ENCODE measurements around the gene CFAP74.
A peak's percentile ranks its signal among the peaks of the same experiment; 100 is the strongest.
"Not testable (repeated sequence)": the region's sequence is repeated elsewhere in the genome, so short reads cannot be mapped to it uniquely, and the experiment has no call there.

CFAP74 gene

DNA sequence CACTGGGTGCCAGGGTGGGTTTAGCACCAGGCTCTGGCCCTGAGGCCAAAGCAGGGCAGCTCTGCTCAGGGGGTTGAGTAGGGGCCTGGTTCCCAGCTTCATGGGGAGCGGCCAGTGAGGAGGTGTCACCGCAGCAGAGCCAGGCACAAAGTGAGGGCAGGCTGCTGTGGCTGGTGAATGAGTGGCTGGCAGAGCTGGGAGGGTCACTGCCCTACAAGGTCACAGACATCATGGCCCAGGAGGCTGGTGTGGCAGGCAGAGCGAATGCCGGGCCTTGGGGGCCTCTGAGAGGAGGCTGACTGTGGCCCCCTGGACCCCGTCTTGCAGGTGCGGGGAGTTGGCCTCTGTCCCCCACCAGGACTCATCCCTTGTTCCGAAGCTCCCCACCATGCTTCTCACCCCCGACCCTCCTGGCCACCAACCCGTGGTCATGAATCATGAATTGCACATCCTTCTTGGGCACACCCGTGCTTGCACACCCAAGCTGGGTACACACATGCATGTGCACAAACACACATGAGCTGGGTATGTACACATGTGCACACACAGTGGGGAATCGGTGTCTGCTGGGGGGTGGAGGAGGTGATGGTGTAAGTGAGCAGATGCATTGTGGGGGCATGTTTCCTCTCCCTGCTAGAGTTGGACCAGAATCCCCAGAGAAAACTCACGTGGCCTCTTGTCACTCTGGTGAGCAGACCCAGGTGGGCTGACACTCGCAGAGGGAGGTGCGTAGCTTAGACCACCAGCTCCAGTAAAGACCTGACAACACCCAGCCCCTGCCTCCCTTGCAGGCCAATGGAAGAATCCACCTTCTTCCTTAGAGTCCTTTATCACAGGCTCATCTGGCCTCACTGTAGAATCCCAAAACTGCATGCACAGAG lies 107.9 kb downstream of the CFAP74 start:
- peak; percentile 93 for DNase-seq (ENCODE audit: low spot score)

DNA sequence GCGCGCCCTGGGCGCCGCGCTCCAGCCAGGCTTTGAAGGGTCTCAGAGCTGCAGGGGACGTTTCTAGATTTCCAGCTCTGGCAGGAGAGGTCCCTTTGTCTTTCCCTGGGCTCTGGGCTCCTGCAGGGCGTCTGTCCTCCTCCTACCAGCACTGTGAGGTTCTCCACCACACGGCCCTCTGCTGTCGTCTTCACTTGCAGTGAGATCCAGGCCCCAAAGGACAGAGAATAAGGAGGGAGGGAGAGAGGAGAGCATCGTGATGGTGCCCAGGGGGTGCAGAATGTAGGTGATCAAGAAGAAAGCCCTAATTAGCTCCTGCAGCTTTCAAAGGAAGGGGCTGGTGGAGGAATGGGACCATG lies 108.5 kb downstream of the CFAP74 start:
- DNase-seq (ENCODE audit: low spot score) = no peak

DNA sequence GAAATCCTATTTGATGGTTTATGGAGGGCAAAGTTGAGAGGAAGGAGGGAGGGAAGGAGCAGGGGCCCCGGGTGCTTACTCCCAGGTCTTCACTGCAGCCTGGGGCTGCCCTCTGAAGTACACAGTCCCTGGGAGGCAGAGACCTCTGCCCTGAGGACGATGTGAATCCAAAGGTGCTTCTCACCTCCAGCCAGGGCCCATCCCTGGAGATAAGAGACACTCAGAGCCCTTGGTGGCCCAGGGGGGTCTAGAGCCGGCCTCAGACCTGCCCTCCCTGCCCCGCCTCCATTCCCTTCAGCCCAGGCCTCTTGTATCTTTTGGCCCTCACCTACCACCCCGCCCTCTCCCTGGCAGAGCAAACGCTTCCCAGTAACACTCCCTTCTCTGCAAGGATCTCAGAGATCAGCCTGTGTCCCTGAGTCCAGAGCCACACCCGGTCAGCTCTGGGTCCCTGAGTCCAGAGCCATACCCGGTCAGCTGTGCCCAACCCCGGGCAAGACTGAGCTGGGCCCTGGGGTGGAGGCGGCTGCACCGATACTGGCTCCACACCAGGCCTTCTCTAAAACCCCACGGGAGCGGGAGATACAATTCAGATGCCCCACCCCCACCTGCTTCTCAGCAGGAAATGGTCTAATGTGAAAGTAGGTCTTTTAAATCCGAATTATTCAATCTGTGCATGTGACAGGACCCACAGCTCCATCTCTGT lies 109.1 kb downstream of the CFAP74 start:
- no peak for DNase-seq (ENCODE audit: low spot score)

DNA sequence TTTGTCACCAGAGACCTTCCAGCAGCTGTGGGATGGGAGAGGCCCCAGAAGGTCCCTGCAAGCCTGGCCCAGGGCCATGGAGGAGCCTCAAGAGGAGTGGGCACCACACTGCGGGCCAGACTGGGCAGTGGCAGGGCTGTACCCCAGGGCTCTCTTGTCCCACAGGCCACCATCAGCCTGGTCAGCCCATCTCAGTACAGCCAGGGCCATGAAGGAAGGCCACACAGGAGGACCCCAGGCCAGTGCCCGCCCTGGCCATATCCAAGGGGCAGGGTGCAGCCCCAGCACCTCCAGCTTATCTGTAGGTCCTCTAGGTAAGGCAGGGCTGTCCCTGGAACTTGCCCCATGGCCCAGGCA lies 109.6 kb downstream of the CFAP74 start:
- DNase-seq (ENCODE audit: low spot score) = no peak

DNA sequence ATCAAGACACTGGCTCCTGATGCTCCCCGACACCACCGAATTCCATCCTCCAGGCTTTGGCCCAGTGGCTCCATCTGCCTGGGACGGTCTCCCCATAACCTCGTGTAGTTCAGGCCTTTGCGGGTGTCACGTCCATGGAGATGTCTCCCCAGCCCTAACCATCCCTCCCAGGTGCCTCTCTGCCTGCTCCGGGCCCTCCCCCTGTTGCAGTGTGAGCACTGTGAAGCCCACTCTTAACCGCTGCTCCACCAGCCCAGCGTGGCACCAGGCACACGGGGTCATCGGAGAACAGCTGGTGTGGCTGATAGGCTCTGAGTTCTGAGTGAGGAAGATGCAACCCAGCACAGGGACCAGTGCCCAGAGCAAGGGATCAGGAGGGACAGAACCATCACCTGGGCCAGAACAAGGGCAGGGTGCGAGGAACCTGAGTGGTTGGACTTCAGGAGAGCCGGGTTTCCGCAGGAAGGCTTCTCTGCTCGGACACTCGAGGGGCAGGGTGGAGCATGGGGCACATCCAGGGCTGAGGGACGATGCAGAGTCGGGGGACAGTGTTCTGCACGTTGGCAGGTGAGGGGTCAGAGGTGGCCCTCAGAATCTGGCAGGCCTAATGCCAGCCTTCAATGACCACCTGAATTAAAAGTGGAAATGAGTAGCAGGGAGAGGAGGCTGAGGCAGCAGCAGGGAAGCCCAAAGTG lies 110.1 kb downstream of the CFAP74 start:
- no peak for DNase-seq (ENCODE audit: low spot score)

DNA sequence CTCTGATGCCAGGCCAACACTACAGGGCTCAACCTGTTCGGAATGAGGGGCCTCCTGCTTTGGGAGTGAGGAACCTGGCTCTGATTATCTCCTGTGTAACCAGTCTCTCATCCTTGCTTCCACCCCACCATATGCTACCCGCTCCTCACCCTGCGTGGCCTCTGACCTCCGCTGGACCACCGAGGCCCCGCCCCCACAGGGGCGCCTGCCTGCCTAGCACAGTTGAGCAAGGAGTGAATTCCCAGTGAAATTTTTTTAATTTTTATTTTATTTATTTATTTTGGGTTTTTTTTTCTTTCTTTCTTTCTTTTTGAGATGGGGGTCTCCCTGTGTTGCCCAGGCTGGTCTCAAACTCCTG lies 110.8 kb downstream of the CFAP74 start:
- DNase-seq (ENCODE audit: low spot score) = no peak

DNA sequence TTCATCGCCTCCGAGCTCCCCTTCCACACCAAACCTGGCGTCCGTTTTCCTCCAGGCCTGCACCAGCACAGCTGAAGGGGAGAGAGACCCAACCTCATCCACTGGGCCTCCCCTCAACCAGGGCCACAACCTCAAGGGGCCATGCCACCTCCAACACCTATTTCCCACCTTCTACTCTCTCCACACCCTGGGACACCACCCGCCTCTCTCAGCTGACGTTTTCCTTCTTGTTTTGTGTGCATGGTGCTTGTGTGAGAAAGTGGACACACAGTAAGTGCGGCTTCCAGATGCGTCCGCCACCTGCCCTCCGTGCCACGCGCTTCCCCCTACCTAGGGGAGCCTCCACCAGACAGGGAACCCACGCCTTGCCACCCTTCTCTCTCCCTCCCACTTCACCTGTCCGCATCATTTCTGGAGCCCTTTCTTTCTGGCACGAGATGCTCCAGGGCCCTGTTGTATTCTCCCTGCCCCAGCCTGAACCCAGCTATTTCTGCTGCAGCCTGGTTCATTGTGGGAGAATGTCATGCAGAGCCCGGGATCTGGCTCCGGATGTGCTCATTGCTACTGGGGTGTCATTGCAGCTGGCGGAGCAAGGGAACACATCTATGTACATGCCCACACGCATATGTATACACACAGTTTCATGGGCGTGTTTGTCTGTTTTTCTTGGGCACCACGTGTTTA lies 111.4 kb downstream of the CFAP74 start:
- no peak for DNase-seq (ENCODE audit: low spot score)

DNA sequence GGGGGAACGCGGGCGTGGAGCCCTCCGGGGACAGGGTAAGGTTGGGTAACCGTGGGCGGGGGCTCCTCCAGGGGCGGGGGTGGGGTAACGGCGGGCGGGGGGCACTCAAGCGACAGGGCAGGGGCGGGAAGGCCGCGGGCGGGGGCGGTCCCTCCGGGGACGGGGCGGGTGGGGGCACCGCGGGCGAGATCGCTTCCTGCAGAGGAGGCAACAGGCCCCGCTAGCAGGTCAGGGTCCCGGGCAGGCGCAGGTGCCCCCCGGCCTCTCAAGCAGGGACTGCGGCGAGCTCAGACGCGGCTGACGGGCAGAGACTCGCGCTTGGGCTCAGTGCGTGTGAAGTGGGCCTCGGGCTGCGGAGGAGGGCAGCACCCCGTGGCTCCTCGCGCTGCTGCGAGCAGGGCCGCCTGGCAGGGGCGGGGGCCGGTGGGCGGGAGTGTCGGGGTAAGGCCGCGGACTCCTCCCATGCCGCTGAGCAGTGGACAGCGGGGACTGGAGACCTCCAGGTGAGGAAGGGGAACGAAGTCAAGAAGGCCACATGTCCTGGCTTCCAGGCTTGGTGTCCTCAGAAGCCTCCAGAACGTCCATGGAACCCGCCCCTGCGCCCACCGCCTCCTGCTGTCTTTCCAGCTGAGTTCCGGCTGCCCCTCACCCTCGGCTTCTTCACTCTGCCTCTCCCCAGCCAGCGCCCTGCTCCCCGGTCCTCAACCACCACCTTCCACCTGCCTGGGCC lies 112.1 kb downstream of the CFAP74 start:
- peak; percentile 76 for DNase-seq (ENCODE audit: low spot score)

DNA sequence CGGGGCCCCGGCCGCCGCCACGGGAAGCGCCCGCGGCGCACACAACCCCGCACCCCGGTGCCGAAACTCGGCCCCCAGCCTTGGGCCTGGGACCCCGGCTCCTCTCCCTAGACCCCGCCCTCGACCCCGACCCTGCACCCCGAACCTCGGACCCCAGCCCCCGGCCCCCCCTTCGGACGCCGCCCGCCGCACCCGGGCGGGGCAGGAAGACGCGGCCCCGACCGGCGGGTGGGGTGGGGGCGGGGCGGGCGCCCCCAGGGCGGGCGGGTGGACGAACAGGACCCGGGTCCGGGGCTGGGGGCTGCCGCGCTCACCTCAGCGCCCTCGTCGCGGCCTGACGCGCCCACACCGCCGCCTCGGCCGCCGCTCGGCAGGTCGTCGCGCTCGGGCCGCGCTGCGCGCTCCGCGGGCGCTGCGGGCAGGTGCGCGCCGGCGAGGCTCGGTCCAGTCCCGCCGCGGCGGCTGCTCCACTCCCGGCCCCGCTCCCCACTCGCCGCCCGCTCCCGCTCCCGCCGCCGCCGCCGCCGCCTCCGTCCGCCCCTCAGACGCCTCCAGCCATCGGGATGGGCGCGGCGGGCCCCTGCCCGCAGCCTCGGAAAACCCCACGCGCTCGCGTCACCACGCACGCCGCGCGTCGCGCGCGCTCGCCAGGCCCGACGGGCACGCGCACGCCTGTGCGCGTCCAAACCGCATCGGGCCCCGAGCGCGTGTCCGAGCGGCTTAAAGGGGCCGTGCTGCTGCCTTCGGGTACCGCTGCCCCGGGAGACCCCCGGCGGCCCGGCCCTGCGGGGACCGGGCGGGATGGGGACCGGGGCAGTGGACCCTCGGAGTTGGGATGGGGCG lies 112.9 kb downstream of the CFAP74 start, which contains the start of gene GNB1:
Gene GNB1, minus strand, starts transcription at position 582 of the 843 bp plus-strand sequence. CDS start 65,634 bp downstream, outside the sequence.
- peak; percentile 93 for DNase-seq (ENCODE audit: low spot score)

DNA sequence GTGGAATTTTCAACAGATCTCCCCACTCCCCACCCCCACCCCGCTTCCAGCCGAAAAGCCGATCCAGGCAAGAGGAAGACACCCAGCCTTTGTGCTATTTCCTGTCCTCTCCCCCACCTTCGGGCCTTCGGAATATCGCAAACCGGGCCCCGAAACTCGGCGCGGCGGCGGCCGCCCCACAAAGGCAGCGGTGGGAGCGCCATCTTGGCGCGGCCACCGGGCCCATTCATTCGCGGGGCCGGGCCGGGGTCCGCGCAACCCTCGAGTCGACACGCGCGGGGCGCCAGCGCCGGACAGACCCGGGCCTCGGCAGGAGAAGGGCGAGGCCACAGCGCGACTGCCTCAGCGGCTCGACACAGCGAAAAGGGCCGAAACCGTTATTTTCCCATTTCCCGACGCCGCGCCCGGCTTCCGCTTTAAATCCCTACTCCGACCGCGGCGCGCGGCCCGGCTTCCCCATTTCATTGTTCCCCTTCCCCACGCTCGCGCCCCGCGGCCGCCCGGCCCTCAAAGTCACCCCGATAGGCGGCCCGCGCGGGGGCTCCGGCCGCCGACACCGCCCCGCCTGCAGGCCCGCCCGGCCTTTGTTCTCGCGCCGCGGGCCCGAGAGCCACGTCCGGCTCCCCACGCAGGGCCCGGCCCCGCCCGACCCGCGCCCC lies 113.6 kb downstream of the CFAP74 start:
- peak; percentile 69 for DNase-seq (ENCODE audit: low spot score)

DNA sequence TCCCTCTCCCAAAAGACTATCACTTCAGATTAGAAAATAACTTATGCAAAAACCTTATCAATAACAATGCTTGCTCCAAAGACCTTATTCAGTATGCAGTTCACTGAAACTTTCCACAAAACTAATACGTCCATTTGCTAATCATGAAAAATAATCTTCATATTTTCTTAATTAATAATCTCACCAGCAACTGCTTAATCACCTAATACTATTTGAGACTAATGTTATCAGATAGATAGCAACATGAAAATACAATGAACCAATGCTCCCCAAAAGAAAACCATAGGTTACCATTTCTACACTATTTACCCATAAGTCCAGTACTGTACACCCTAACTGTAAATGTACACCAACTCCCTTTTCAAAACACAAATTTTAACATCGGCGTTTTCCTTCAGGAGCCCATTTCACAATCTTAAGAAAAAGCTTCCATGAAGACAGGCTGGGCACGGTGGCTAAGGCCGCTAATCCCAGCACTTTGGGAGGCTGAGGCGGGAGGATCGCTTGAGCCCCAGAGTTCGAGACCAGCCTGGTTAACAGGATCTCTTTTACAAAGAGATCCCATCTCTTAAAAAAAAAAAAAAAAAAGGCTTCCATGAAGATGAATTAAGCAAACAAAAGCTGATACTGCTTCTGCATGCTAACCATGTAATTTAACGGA lies 114.4 kb downstream of the CFAP74 start:
- peak; percentile 41 for DNase-seq (ENCODE audit: low spot score)

DNA sequence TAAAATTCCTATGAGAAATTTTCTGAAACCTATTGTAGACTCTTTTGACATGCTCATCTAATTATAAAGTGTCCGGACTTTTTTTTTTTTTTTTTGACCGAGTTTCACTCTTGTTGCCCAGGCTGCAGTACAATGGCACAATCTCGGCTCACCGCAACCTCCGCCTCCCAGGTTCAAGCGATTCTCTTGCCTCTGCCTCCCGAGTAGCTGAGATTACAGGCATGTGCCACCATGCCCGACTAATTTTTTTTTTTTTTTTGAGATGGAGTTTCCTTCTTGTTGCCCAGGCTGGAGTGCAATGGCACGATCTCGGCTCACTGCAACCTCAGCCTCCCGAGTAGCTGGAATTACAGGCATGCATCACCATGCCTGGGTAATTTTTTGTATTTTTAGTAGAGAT lies 119.7 kb downstream of the CFAP74 start:
- DNase-seq (ENCODE audit: low spot score) = not testable (repeated sequence)

DNA sequence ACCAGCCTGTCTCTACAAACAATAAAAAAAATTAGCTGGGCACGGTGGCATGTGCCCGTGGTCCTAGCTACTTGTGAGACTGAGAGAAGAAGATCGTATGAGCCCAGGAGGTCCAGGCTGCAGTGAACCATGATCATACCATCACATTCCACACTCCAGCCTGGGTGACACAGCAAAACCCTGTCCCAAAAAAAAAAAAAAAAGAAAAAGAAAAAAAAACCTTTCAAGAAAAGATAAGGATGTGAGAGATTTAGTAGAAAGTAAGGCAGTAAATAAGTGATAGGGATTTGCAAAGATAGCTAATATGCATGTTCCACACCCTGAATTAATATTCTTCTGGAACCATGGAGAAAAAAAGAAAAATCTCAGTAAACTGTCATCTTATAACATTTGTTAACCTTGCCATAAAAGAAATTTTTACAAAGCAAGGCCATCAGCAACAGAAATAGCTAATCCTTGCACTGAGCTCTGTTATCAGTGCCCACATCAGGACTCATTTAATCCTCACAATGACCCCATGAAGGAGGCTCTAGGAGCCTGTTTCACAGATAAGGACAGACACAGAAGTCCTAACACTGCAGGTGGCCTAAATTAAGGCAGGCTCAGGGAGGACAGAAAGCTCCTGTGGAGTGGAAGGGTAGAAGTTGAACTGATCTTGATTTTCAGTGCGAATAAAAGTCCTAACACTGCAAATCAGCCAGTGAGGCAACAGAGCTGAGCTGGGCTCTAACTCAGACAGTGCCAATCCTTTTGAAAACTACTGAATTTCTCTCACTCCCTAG lies 120.3 kb downstream of the CFAP74 start:
- DNase-seq (ENCODE audit: low spot score) = peak; percentile 41

DNA sequence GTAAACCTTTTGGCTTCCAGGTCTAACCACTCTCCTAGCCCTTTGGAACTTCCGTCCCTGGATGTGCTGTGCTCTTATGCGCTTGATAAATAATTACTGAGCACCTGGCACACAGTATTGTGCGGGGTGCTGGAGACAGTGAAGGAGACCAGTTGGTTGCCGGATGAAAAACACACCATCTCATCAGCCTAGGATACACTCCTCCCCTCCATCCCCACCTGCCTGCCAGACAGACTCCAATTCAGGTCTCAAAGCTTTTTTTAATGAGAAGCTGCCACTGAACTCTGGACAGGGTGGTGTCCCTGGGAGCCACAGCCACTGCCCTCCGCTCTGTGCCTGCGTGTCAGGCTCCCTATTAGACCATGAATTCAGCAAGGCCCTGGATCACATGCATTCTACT lies 121.9 kb downstream of the CFAP74 start:
- no peak for DNase-seq (ENCODE audit: low spot score)

DNA sequence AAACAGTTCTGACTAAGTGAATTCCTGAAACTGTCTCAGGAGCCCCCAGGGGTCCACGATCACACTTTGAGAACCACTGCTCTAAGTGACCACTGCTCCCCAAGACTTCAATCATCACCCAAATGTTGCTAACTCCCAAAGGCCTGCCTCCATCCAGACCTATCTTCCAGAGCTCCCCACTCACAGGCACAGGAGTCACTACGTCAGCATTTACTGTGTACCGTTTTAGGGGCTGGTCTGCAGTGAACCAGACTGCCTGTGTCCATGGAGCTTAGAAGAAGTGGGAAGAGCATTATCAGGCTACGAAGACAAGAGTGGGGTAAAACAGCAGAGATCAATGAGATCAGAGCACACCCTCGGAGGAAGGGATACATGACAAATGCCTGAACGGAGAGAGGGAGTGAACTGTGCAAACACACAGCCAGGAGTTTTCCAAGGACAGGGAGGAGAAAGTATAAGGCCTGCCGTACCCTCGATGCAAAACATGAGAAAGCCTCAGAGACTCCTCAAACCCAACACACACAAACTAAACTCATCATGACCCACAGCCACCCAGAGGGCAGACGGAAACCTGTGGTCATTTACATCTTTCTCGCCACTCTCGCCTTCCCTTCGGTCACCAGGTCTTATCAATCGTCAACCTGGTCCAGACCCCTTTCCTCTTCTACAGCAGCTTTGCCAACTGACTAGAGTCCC lies 122.8 kb downstream of the CFAP74 start:
- no peak for DNase-seq (ENCODE audit: low spot score)

DNA sequence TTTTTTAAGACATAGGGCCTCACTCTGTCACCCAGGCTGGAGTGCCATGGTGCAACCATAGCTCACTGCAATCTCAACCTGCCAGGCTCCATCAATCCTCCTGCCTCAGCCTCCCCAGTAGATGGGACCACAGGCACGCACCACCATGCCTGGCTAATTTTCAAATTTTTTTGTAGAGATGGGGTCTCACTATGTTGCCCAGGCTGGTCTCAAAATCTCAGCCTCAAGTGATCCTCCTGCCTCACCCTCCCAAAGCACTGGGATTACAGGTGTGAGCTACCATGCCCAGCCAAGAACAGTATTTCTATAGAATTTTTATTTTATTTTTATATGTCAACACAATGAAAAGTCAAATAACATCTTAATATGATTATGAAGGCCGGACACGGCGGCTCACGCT lies 123.6 kb downstream of the CFAP74 start:
- no peak for DNase-seq (ENCODE audit: low spot score)

DNA sequence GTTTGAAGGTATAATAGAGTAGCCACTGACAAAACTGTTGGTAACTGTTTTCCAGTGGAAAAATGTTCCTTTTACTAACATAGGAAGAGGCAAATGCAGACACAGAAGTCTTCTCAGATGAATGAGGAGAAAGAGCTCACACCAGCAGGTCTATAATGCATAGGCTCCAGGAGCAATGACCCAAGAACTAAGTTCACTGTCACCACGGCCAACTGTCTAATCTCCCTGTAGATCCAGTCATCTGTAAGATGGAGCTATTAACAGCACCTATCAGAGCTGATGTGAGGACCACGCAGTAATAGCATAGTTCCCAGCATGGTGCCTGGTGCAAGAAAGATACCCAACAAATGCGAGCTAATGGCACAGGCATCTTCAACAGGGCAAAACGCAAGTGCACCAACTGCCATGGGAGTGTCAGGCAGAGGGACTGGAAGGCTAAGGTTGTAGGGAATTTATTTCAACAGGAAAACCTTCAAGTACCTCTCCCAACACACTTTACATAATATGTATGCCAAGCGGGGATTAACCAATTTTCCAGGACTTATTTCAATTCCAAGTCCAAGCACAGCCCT lies 125.6 kb downstream of the CFAP74 start:
- no peak for DNase-seq (ENCODE audit: low spot score)
